Loucy (cell line): ENCODE results near the gene CLCNKB.

Experiments
- H2AFZ ChIP-seq: fragments of 200-600 bp; sonication (generic); 2 replicates; pipeline ENCODE4 v1.6.0; 2016; ENCODE audit warnings: antibody characterized with exemption, mild to moderate bottlenecking, low read length, moderate library complexity
- H3F3A ChIP-seq: fragments of 200-600 bp; 2 replicates; pipeline ENCODE4 v1.6.0; 2016; ENCODE audit warnings: antibody characterized with exemption, low read depth, mild to moderate bottlenecking
- H3K27me3 ChIP-seq: fragments of 200-600 bp; sonication (generic); 2 replicates; pipeline ENCODE4 v1.6.1; 2014; ENCODE audit warnings: low read length, mild to moderate bottlenecking; ENCODE audit not compliant: insufficient read depth, poor library complexity, severe bottlenecking
- H3K36me3 ChIP-seq: fragments of 200-600 bp; sonication (generic); 2 replicates; pipeline ENCODE4 v1.6.1; 2016; ENCODE audit warnings: low read length; ENCODE audit not compliant: insufficient read depth
- H3K4me1 ChIP-seq: fragments of 200-600 bp; sonication (generic); 2 replicates; pipeline ENCODE4 v1.5.1; 2014; ENCODE audit warnings: low read length, mild to moderate bottlenecking; ENCODE audit not compliant: insufficient read depth, poor library complexity, severe bottlenecking
- H3K4me2 ChIP-seq: fragments of 200-600 bp; sonication (generic); 2 replicates; pipeline ENCODE4 v1.6.0; 2014; ENCODE audit warnings: antibody characterized with exemption, low read length, low read depth, mild to moderate bottlenecking; ENCODE audit not compliant: poor library complexity, severe bottlenecking
- H3K4me3 ChIP-seq: fragments of 200-600 bp; sonication (generic); 2 replicates; pipeline ENCODE4 v1.5.1; 2014; ENCODE audit warnings: low read length, mild to moderate bottlenecking, mixed read lengths; ENCODE audit not compliant: poor library complexity, severe bottlenecking
- H3K79me2 ChIP-seq: fragments of 200-600 bp; sonication (generic); 2 replicates; pipeline ENCODE4 v1.6.1; 2014; ENCODE audit warnings: low read length; ENCODE audit not compliant: insufficient read depth
- H3K9ac ChIP-seq: fragments of 200-600 bp; sonication (generic); 2 replicates; pipeline ENCODE4 v1.6.0; 2014; ENCODE audit warnings: mild to moderate bottlenecking, low read depth, low read length, moderate library complexity; ENCODE audit not compliant: poor library complexity, severe bottlenecking
- H3K9me2 ChIP-seq: fragments of 200-600 bp; sonication (generic); replicated peaks from 2 replicates; pipeline ENCODE4 v1.6.1; 2016; ENCODE audit warnings: low read depth, low read length, mixed read lengths
- H3K9me3 ChIP-seq: fragments of 200-600 bp; sonication (generic); 2 replicates; pipeline ENCODE4 v1.6.1; 2014; ENCODE audit warnings: mild to moderate bottlenecking, antibody characterized with exemption, low read length, low read depth; ENCODE audit not compliant: insufficient read depth
- H4K20me1 ChIP-seq: fragments of 200-600 bp; sonication (generic); 2 replicates; pipeline ENCODE4 v1.6.0; 2014; ENCODE audit warnings: antibody characterized with exemption, low read length, mild to moderate bottlenecking; ENCODE audit not compliant: insufficient read depth, poor library complexity, severe bottlenecking
- CTCF ChIP-seq: fragments of 200-600 bp; sonication (generic); conservative IDR thresholded peaks from 2 replicates; pipeline ENCODE4 v1.5.1; 2014; ENCODE audit warnings: mild to moderate bottlenecking, antibody characterized with exemption, low read length
- EZH2phosphoT487 ChIP-seq: fragments of 200-600 bp; IDR thresholded peaks from 2 replicates; pipeline ENCODE4 v1.6.1; 2018; ENCODE audit warnings: antibody characterized with exemption, mild to moderate bottlenecking, moderate library complexity, borderline replicate concordance

The CLCNKB gene

GRCh38 chr1:16043521-16043920, at the start of gene CLCNKB:
TSS of gene CLCNKB (plus strand) at chr1:16043782. CDS start at chr1:16044493, 711 bp downstream.
- no peaks in the 10 kb centered on the region for H4K20me1 ChIP-seq
- H3K4me2 ChIP-seq, result no peak within 1 kb of the TSS
- H3K4me1 ChIP-seq, result no peaks in the 10 kb centered on the region
- no peaks in the 10 kb centered on the region for H3K9me2 ChIP-seq
- H2AFZ ChIP-seq, result no peak within 1 kb of the TSS
- H3K36me3 ChIP-seq, result no peaks in the 10 kb centered on the region
- H3F3A ChIP-seq, result no peaks in the 10 kb centered on the region
- no peaks in the 10 kb centered on the region for H3K9me3 ChIP-seq
- TF ChIP-seq CTCF (no peak), EZH2phosphoT487 (no peak)
- no peaks in the 10 kb centered on the region for H3K27me3 ChIP-seq
- H3K4me3 ChIP-seq, result no peak within 1 kb of the TSS
- H3K79me2 ChIP-seq, result no peaks in the 10 kb centered on the region
- H3K9ac ChIP-seq, result no peak within 1 kb of the TSS

GRCh38 chr1:15994081-15994480, 49.5 kb upstream of the CLCNKB start:
- Histone ChIP-seq H3F3A (no peaks in the 10 kb centered on the region), H3K4me1 (no peaks in the 10 kb centered on the region), H3K4me3 (no peak overlapping the region), H2AFZ (no peak overlapping the region), H3K79me2 (no peaks in the 10 kb centered on the region), H3K9me3 (no peaks in the 10 kb centered on the region), H4K20me1 (no peaks in the 10 kb centered on the region), H3K4me2 (no peak overlapping the region), H3K9me2 (no peaks in the 10 kb centered on the region), H3K36me3 (no peaks in the 10 kb centered on the region), H3K9ac (no peak overlapping the region), H3K27me3 (no peaks in the 10 kb centered on the region)
- TF ChIP-seq EZH2phosphoT487, result no peak
- TF ChIP-seq CTCF, result no peak

GRCh38 chr1:15994590-15995351, 48.8 kb upstream of the CLCNKB start:
- Histone ChIP-seq H3K4me3 (no peak overlapping the region), H2AFZ (no peak overlapping the region), H3K36me3 (no peaks in the 10 kb centered on the region), H3K9me3 (no peaks in the 10 kb centered on the region), H3K4me1 (no peaks in the 10 kb centered on the region), H3K9ac (no peak overlapping the region), H3K27me3 (no peaks in the 10 kb centered on the region), H4K20me1 (no peaks in the 10 kb centered on the region), H3K79me2 (no peaks in the 10 kb centered on the region), H3K9me2 (no peaks in the 10 kb centered on the region), H3K4me2 (no peak overlapping the region), H3F3A (no peaks in the 10 kb centered on the region)
- TF ChIP-seq EZH2phosphoT487 (no peak), CTCF (peak; percentile 75)
